Kidney (tissue), 14 donors: ENCODE results near the gene CCDC9B. TPM values are rescaled to one million over a fixed set of nuclear protein-coding genes. Genes with fewer than 3 reads are reported as not detected.
A peak's percentile ranks its signal among the peaks of the same experiment; 100 is the strongest.

Source experiments
- DNase-seq, 5 donors: peaks; one replicate each; pipeline ENCODE4 v3.0.0-alpha.2; 2013 to 2020
- FAIRE-seq: peaks from 2 replicates; lab custom pipeline; 2012; peaks lifted over from hg19 to GRCh38; lab: Jason Lieb, UNC
- H3K27ac ChIP-seq, 2 donors: one replicate each; pipeline ENCODE4 v1.7.0; 2013; ENCODE audit warnings: low read depth in 2 of 2, low read length in 2 of 2, inconsistent platforms in 1 of 2
- H3K27me3 ChIP-seq: one replicate; pipeline ENCODE4 v1.7.1; 2013; ENCODE audit warnings: low read length, inconsistent platforms; ENCODE audit not compliant: control insufficient read depth, insufficient read depth
- H3K36me3 ChIP-seq, 3 donors: one replicate each; pipeline versions ENCODE4 v1.7.0 to v1.7.1; 2013; ENCODE audit warnings: low read length in 3 of 3, control low read depth in 1 of 3, inconsistent platforms in 1 of 3; ENCODE audit not compliant: insufficient read depth in 3 of 3, control insufficient read depth in 2 of 3
- H3K4me1 ChIP-seq, 3 donors: one replicate each; pipeline versions ENCODE4 v1.7.0 to v1.7.1; 2013; ENCODE audit warnings: low read length in 3 of 3, inconsistent platforms in 1 of 3, low read depth in 1 of 3; ENCODE audit not compliant: control insufficient read depth in 2 of 3, insufficient read depth in 2 of 3
- H3K4me3 ChIP-seq, 3 donors: one replicate each; pipeline versions ENCODE4 v1.7.0 to v1.8.1; 2013; ENCODE audit warnings: low read length in 3 of 3, control low read depth in 1 of 3, inconsistent platforms in 1 of 3
- H3K9ac ChIP-seq, 3 donors: one replicate each; pipeline versions ENCODE4 v1.7.0 to v1.7.1; 2013; ENCODE audit warnings: low read length in 3 of 3, control low read depth in 1 of 3, inconsistent platforms in 1 of 3
- H3K9me3 ChIP-seq, 3 donors: one replicate each; pipeline versions ENCODE4 v1.7.0 to v1.7.1; 2013; ENCODE audit warnings: low read length in 3 of 3, control low read depth in 1 of 3, inconsistent platforms in 1 of 3; ENCODE audit not compliant: control insufficient read depth in 2 of 3, insufficient read depth in 1 of 3
- CTCF ChIP-seq: IDR thresholded peaks from 3 replicates; pipeline ENCODE4 v1.5.1; 2012; ENCODE audit warnings: mild to moderate bottlenecking, moderate library complexity, borderline replicate concordance; ENCODE audit not compliant: insufficient read depth; ENCODE audit errors: extremely low read depth
- intact Hi-C: fragments of 100-400 bp; cut with DNase I; formaldehyde crosslinking; loops from one replicate; pipeline ENCODE4 v1.11.1; 2022
- polyA plus RNA-seq: library from polyadenylated mRNA; stranded (reverse); fragments of 350-450 nt; fragmentation: Illumina TruSeq; extraction: RNeasy Lipid Tissue Mini Kit (QIAGEN cat#74804); gene quantifications from one replicate; pipeline ENCODE4 v1.2.3, GENCODE V29; 2014; ENCODE audit warnings: low read depth, low replicate concordance; ENCODE audit not compliant: insufficient read depth
- total RNA-seq: library from RNA; stranded (reverse); fragmentation: NEBNext Ultra II Directional; extraction: Animal tissue kit (Norgen Biotek cat#: 25700); gene quantifications from one replicate; pipeline ENCODE4 v1.2.1, GENCODE V29; 2021
- donor health status: control.
- donor health status: control.
- donor health status: control.
- donor health status: control.
- donor health status: control.
- donor health status: DM: yes; HTN: yes; CAD: no.
- donor health status: Normal renal cell carcinoma (clear cell type).

The CCDC9B gene
- total and polyA plus RNA-seq, 2 donors from 2014 or later: 4.7 to 60.0 TPM

GRCh38 chr15:40345225-40345866 lies 4.6 kb upstream of the CCDC9B start:
- Histone ChIP-seq H3K9ac (no peak overlapping the region), H3K36me3 (no peaks in the 10 kb centered on the region), H3K27me3 (no peaks in the 10 kb centered on the region), H3K4me3 (no peak overlapping the region), H3K4me1 (peaks cover 0 to 12% (median 2%) of the 10 kb centered on the region in 3 donors), H3K27ac (no peak overlapping the region), H3K9me3 (no peaks in the 10 kb centered on the region)
- no peak for DNase-seq
- intact Hi-C loops: no loop called here
- no peak for TF ChIP-seq CTCF
- FAIRE-seq: no peak

GRCh38 chr15:40344631-40345120 lies 3.9 kb upstream of the CCDC9B start:
- no peak for FAIRE-seq
- H3K27ac ChIP-seq: no peak overlapping the region
- peaks cover 0 to 19% (median 7%) of the 10 kb centered on the region in 3 donors for H3K4me1 ChIP-seq
- no peak overlapping the region for H3K4me3 ChIP-seq
- H3K27me3 ChIP-seq: no peaks in the 10 kb centered on the region
- no peaks in the 10 kb centered on the region for H3K36me3 ChIP-seq
- peak in 4 of 5 donors; percentile 53 to 78 (median 70) for DNase-seq
- no peak overlapping the region for H3K9ac ChIP-seq
- intact Hi-C loops: no loop called here
- H3K9me3 ChIP-seq: no peaks in the 10 kb centered on the region
- peak; percentile 68 for TF ChIP-seq CTCF

GRCh38 chr15:40344217-40344616 lies 3.5 kb upstream of the CCDC9B start:
- H3K36me3 ChIP-seq: no peaks in the 10 kb centered on the region
- no peak for FAIRE-seq
- no peak overlapping the region for H3K9ac ChIP-seq
- no peak for TF ChIP-seq CTCF
- no peaks in the 10 kb centered on the region for H3K9me3 ChIP-seq
- H3K4me3 ChIP-seq: no peak overlapping the region
- intact Hi-C loops: no loop called here
- H3K4me1 ChIP-seq: peaks cover 0 to 23% (median 11%) of the 10 kb centered on the region in 3 donors
- no peaks in the 10 kb centered on the region for H3K27me3 ChIP-seq
- no peak overlapping the region for H3K27ac ChIP-seq
- DNase-seq: peak in 1 of 5 donors; percentile 13
